NT2/D1 (cell line): Measurements from ENCODE around the gene RBMX2.

Experiments used
- DNase-seq: peaks from one replicate; pipeline ENCODE4 v3.0.0-alpha.2; 2011; ENCODE audit warnings: low read depth, low spot score
- H3K27me3 ChIP-seq: 2 replicates; pipeline ENCODE4 v1.6.0; 2011; ENCODE audit warnings: mild to moderate bottlenecking; ENCODE audit not compliant: insufficient read length, insufficient read depth
- H3K36me3 ChIP-seq: 2 replicates; pipeline ENCODE4 v1.6.1; 2011; ENCODE audit warnings: mild to moderate bottlenecking, low read length, mixed read lengths; ENCODE audit not compliant: insufficient read depth, insufficient read length
- H3K4me1 ChIP-seq: 2 replicates; pipeline ENCODE4 v1.5.1; 2011; ENCODE audit not compliant: insufficient read depth, insufficient read length
- H3K4me3 ChIP-seq: 2 replicates; pipeline ENCODE4 v1.5.1; 2011; ENCODE audit warnings: low read depth; ENCODE audit not compliant: insufficient read length
- H3K9ac ChIP-seq: 2 replicates; pipeline ENCODE4 v1.6.0; 2011; ENCODE audit warnings: low read depth; ENCODE audit not compliant: insufficient read length
- H3K9me3 ChIP-seq: 2 replicates; pipeline ENCODE4 v1.5.1; 2011; ENCODE audit warnings: mild to moderate bottlenecking, low read length; ENCODE audit not compliant: insufficient read depth
- SUZ12 ChIP-seq: IDR thresholded peaks from 2 replicates; pipeline ENCODE4 v1.6.1; 2011; ENCODE audit not compliant: insufficient read length, insufficient read depth; ENCODE audit errors: extremely low read depth
- YY1 ChIP-seq: IDR thresholded peaks from 2 replicates; pipeline ENCODE4 v1.6.1; 2011; ENCODE audit not compliant: insufficient read length, insufficient read depth
- ZNF274 ChIP-seq: IDR thresholded peaks from 2 replicates; pipeline ENCODE4 v1.6.1; 2011; ENCODE audit warnings: mild to moderate bottlenecking, low read depth, low read length

Gene RBMX2

GRCh38 chrX:130444641-130445336 is 43.0 kb downstream of the RBMX2 start:
- no peak for DNase-seq
- Histone ChIP-seq H3K36me3 (no peaks in the 10 kb centered on the region), H3K4me1 (no peaks in the 10 kb centered on the region), H3K9me3 (no peaks in the 10 kb centered on the region), H3K4me3 (no peak overlapping the region), H3K9ac (no peak overlapping the region), H3K27me3 (no peaks in the 10 kb centered on the region)
- no peak for TF ChIP-seq SUZ12
- no peak for TF ChIP-seq ZNF274

- Histone ChIP-seq H3K9me3 (no peaks in the 10 kb centered on the region), H3K27me3 (no peaks in the 10 kb centered on the region), H3K4me3 (no peak overlapping the region), H3K4me1 (no peaks in the 10 kb centered on the region), H3K9ac (no peak overlapping the region), H3K36me3 (no peaks in the 10 kb centered on the region)
- DNase-seq = no peak
- TF ChIP-seq SUZ12 (no peak), YY1 (no peak), ZNF274 (no peak)
Observed at GRCh38 chrX:130446974-130447373, 45.2 kb downstream of the RBMX2 start.
